ENCODE measurements around the gene OSGIN1. TPM values are rescaled to one million over a fixed set of nuclear protein-coding genes. Genes with fewer than 3 reads are reported as not detected.

Gene OSGIN1
- total RNA-seq, 4 donors from 2014 or later: 6.7 to 27.7 (median 10.3) TPM

GRCh38 chr16:83928341-83929055 is 24.5 kb upstream of the OSGIN1 start:
- H3K4me3 ChIP-seq: no peak overlapping the region
- 82 to 85% methylated on average over 15 to 16 of the region's 16 CpGs for WGBS, 2 donors
- peaks cover 0 to 9% (median 3%) of the 10 kb centered on the region in 4 donors for H3K4me1 ChIP-seq
- no peaks in the 10 kb centered on the region for H3K27me3 ChIP-seq
- H3K9me3 ChIP-seq: no peaks in the 10 kb centered on the region
- TF ChIP-seq POLR2A (IDR thresholded peaks at IDR 0.05) (no peak), EP300 (IDR thresholded peaks at IDR 0.05) (no peak), CTCF (IDR thresholded peaks at IDR 0.05) (no peak)
- DNase-seq (ENCODE audit: low spot score in 2 of 2): no peak
- no peak overlapping the region for H3K27ac ChIP-seq
- H3K36me3 ChIP-seq: peaks cover 0 to 59% (median 0%) of the 10 kb centered on the region in 3 donors

- TF ChIP-seq CTCF (IDR thresholded peaks at IDR 0.05): no peak
- no peak for TF ChIP-seq POLR2A (IDR thresholded peaks at IDR 0.05)
- TF ChIP-seq EP300 (IDR thresholded peaks at IDR 0.05): no peak
- no peak overlapping the region for H3K27ac ChIP-seq
- DNase-seq (ENCODE audit: low spot score in 2 of 2): no peak
- H3K27me3 ChIP-seq: no peaks in the 10 kb centered on the region
- WGBS, 2 donors: 74 to 79% methylated on average over 17 of the region's 17 CpGs
- peaks cover 0 to 9% (median 3%) of the 10 kb centered on the region in 4 donors for H3K4me1 ChIP-seq
- peaks cover 0 to 49% (median 0%) of the 10 kb centered on the region in 3 donors for H3K36me3 ChIP-seq
- no peak overlapping the region for H3K4me3 ChIP-seq
- no peaks in the 10 kb centered on the region for H3K9me3 ChIP-seq
Measured at GRCh38 chr16:83929811-83930555, 23.1 kb upstream of the OSGIN1 start.

- Histone ChIP-seq H3K4me3 (no peak overlapping the region), H3K9me3 (no peaks in the 10 kb centered on the region), H3K4me1 (peaks cover 0 to 9% (median 3%) of the 10 kb centered on the region in 4 donors), H3K36me3 (peaks cover 0 to 43% (median 0%) of the 10 kb centered on the region in 3 donors), H3K27ac (no peak overlapping the region), H3K27me3 (no peaks in the 10 kb centered on the region)
- no peak for DNase-seq (ENCODE audit: low spot score in 2 of 2)
- TF ChIP-seq CTCF (IDR thresholded peaks at IDR 0.05) (no peak), EP300 (IDR thresholded peaks at IDR 0.05) (no peak), POLR2A (IDR thresholded peaks at IDR 0.05) (no peak)
- WGBS, 2 donors: 77 to 90% methylated on average over 14 to 16 of the region's 22 CpGs
Measured at GRCh38 chr16:83930730-83931500, 22.1 kb upstream of the OSGIN1 start.

GRCh38 chr16:83931556-83931955 is 21.5 kb upstream of the OSGIN1 start:
- peaks cover 0 to 5% (median 0%) of the 10 kb centered on the region in 4 donors for H3K4me1 ChIP-seq
- H3K4me3 ChIP-seq: no peak overlapping the region
- no peaks in the 10 kb centered on the region for H3K9me3 ChIP-seq
- no peaks in the 10 kb centered on the region for H3K27me3 ChIP-seq
- H3K27ac ChIP-seq: no peak overlapping the region
- no peak for DNase-seq (ENCODE audit: low spot score in 2 of 2)
- peaks cover 0 to 43% (median 0%) of the 10 kb centered on the region in 3 donors for H3K36me3 ChIP-seq
- 80 to 86% methylated on average over 14 to 16 of the region's 17 CpGs for WGBS, 2 donors
- TF ChIP-seq CTCF (IDR thresholded peaks at IDR 0.05) (no peak), POLR2A (IDR thresholded peaks at IDR 0.05) (no peak), EP300 (IDR thresholded peaks at IDR 0.05) (no peak)

Data from tibial nerve (tissue), 4 donors.